ENCODE data around the gene DIO1. TPM values are rescaled to one million over a fixed set of nuclear protein-coding genes. Genes with fewer than 3 reads are reported as not detected.
A peak's percentile ranks its signal among the peaks of the same experiment; 100 is the strongest.
"Not testable (repeated sequence)": the region's sequence is repeated elsewhere in the genome, so short reads cannot be mapped to it uniquely, and the experiment has no call there.

Gene DIO1
- total RNA-seq, 1 experiment from 2014 or later: not detected

- Histone ChIP-seq H3F3A (ENCODE audit: insufficient read depth, low read depth) (no peaks in the 10 kb centered on the region), H3K27me3 (ENCODE audit: insufficient read depth, low read depth) (no peaks in the 10 kb centered on the region), H3K9me2 (ENCODE audit: insufficient read depth) (no peaks in the 10 kb centered on the region), H3K4me3 (no peak overlapping the region), H3K4me2 (no peak overlapping the region), H4K20me1 (ENCODE audit: insufficient read depth) (no peaks in the 10 kb centered on the region), H3K27ac (no peak overlapping the region), H3K9me3 (ENCODE audit: insufficient read depth, low read depth) (no peaks in the 10 kb centered on the region), H2AFZ (no peak overlapping the region), H3K4me1 (replicated peaks; ENCODE audit: insufficient read depth) (no peaks in the 10 kb centered on the region), H3K79me2 (ENCODE audit: low read depth) (no peaks in the 10 kb centered on the region), H3K36me3 (ENCODE audit: low read depth) (peaks cover 13% of the 10 kb centered on the region; the same call in 1 of the 2 replicates)
- CTCF ChIA-PET: interaction anchor here (0.5 to 1.6 kb wide), 3 partner anchors 76 to 326 kb away, joined by 3 to 5 read pairs (median 4); no protein-coding TSS in a partner anchor
- POLR2A ChIA-PET (ENCODE audit: unreplicated experiment): interaction anchor here (0.5 to 0.7 kb wide), 2 partner anchors 17 to 1695 kb away, joined by 4 to 12 read pairs; no protein-coding TSS in a partner anchor
- TF ChIP-seq EZH2 (IDR thresholded peaks at IDR 0.05; ENCODE audit: low read depth) (no peak), CTCF (conservative IDR thresholded peaks at IDR 0.05) (no peak)
- intact Hi-C loops (cut with micrococcal nuclease; ENCODE audit: unreplicated experiment): no loop called here
- no peak for DNase-seq
- BruUV-seq (replicated peaks): no TSS peak
Observed at GRCh38 chr1:53871773-53872484, 22.1 kb upstream of the DIO1 start.

GRCh38 chr1:53875150-53875549 is 18.8 kb upstream of the DIO1 start:
- BruUV-seq (replicated peaks); H2AFZ ChIP-seq; H4K20me1 ChIP-seq (ENCODE audit: insufficient read depth); H3K4me2 ChIP-seq; H3K79me2 ChIP-seq (ENCODE audit: low read depth); H3K4me1 ChIP-seq (replicated peaks; ENCODE audit: insufficient read depth); H3K27ac ChIP-seq; H3F3A ChIP-seq (ENCODE audit: insufficient read depth, low read depth); CTCF ChIA-PET; H3K9me3 ChIP-seq (ENCODE audit: insufficient read depth, low read depth); POLR2A ChIA-PET (ENCODE audit: unreplicated experiment); H3K27me3 ChIP-seq (ENCODE audit: insufficient read depth, low read depth); DNase-seq; H3K4me3 ChIP-seq; H3K9me2 ChIP-seq (ENCODE audit: insufficient read depth): not testable (repeated sequence)
- peaks cover 20% of the 10 kb centered on the region; the same call in 1 of the 2 replicates for H3K36me3 ChIP-seq (ENCODE audit: low read depth)
- intact Hi-C loops (cut with micrococcal nuclease; ENCODE audit: unreplicated experiment): loop anchor here (5.0 kb wide), 1 partner anchor 937 kb away; no protein-coding TSS in a partner anchor

GRCh38 chr1:53878492-53879105 is 15.4 kb upstream of the DIO1 start:
- no peaks in the 10 kb centered on the region for H4K20me1 ChIP-seq (ENCODE audit: insufficient read depth)
- intact Hi-C loops (cut with micrococcal nuclease; ENCODE audit: unreplicated experiment): loop anchor here (1.0 to 5.0 kb wide), 2 partner anchors 71 to 934 kb away; no protein-coding TSS in a partner anchor
- TF ChIP-seq EZH2 (IDR thresholded peaks at IDR 0.05; ENCODE audit: low read depth) (no peak), CTCF (conservative IDR thresholded peaks at IDR 0.05) (peak; percentile 83)
- ChIA-PET POLR2A (ENCODE audit: unreplicated experiment) (interaction anchor here (0.5 kb wide), 1 partner anchor 67 kb away, joined by 3 read pairs; the partner anchor contains the start of gene IFT25), CTCF (interaction anchor here (0.6 to 1.1 kb wide), 5 partner anchors 18 to 81 kb away, joined by 3 to 5 read pairs (median 3); no protein-coding TSS in a partner anchor)
- H3K79me2 ChIP-seq (ENCODE audit: low read depth): no peaks in the 10 kb centered on the region
- no peaks in the 10 kb centered on the region for H3K9me3 ChIP-seq (ENCODE audit: insufficient read depth, low read depth)
- no peak overlapping the region for H3K27ac ChIP-seq
- H3K27me3 ChIP-seq (ENCODE audit: insufficient read depth, low read depth): no peaks in the 10 kb centered on the region
- DNase-seq: peak in 1 of 2 experiments; percentile 63
- H3K4me1 ChIP-seq (replicated peaks; ENCODE audit: insufficient read depth): no peaks in the 10 kb centered on the region
- no peaks in the 10 kb centered on the region for H3K9me2 ChIP-seq (ENCODE audit: insufficient read depth)
- no peak overlapping the region for H3K4me3 ChIP-seq
- no peak overlapping the region for H2AFZ ChIP-seq
- H3F3A ChIP-seq (ENCODE audit: insufficient read depth, low read depth): peaks cover 3% of the 10 kb centered on the region; the same call in 1 of the 2 replicates
- no TSS peak for BruUV-seq (replicated peaks)
- H3K4me2 ChIP-seq: no peak overlapping the region
- H3K36me3 ChIP-seq (ENCODE audit: low read depth): peaks cover 20% of the 10 kb centered on the region; the same call in 1 of the 2 replicates

GRCh38 chr1:53881853-53882252 is 12.1 kb upstream of the DIO1 start:
- H3K4me2 ChIP-seq; POLR2A ChIA-PET (ENCODE audit: unreplicated experiment): not testable (repeated sequence)

GRCh38 chr1:53883600-53883999 is 10.4 kb upstream of the DIO1 start:
- POLR2A ChIA-PET (ENCODE audit: unreplicated experiment); H3K27ac ChIP-seq; H3F3A ChIP-seq (ENCODE audit: insufficient read depth, low read depth); H4K20me1 ChIP-seq (ENCODE audit: insufficient read depth); H3K27me3 ChIP-seq (ENCODE audit: insufficient read depth, low read depth); BruUV-seq (replicated peaks); H3K9me3 ChIP-seq (ENCODE audit: insufficient read depth, low read depth); CTCF ChIA-PET; DNase-seq; intact Hi-C loops (cut with micrococcal nuclease; ENCODE audit: unreplicated experiment); H2AFZ ChIP-seq; H3K4me3 ChIP-seq; H3K79me2 ChIP-seq (ENCODE audit: low read depth); H3K36me3 ChIP-seq (ENCODE audit: low read depth); H3K9me2 ChIP-seq (ENCODE audit: insufficient read depth); H3K4me2 ChIP-seq; H3K4me1 ChIP-seq (replicated peaks; ENCODE audit: insufficient read depth): not testable (repeated sequence)

More at GRCh38 chr1:53881853-53882252, 12.1 kb upstream of the DIO1 start:
- H3K4me1 ChIP-seq (replicated peaks; ENCODE audit: insufficient read depth); H3K27me3 ChIP-seq (ENCODE audit: insufficient read depth, low read depth); H3F3A ChIP-seq (ENCODE audit: insufficient read depth, low read depth); H3K4me3 ChIP-seq; DNase-seq; H4K20me1 ChIP-seq (ENCODE audit: insufficient read depth); H2AFZ ChIP-seq; H3K27ac ChIP-seq; H3K79me2 ChIP-seq (ENCODE audit: low read depth); BruUV-seq (replicated peaks); H3K9me2 ChIP-seq (ENCODE audit: insufficient read depth); H3K36me3 ChIP-seq (ENCODE audit: low read depth); intact Hi-C loops (cut with micrococcal nuclease; ENCODE audit: unreplicated experiment); H3K9me3 ChIP-seq (ENCODE audit: insufficient read depth, low read depth): not testable (repeated sequence)
- CTCF ChIA-PET: interaction anchor here (0.6 kb wide), 2 partner anchors 78 to 95 kb away, joined by 4 to 5 read pairs; no protein-coding TSS in a partner anchor
